Measurements from ENCODE around the gene KRAS. TPM values are rescaled to one million over a fixed set of nuclear protein-coding genes. Genes with fewer than 3 reads are reported as not detected.

Gene KRAS
- total and polyA plus RNA-seq, 2 of the 13 experiments (the other 11 are each of a cell fraction or from before 2014, with no cell fraction given) = 6.5 to 9.8 TPM

DNA sequence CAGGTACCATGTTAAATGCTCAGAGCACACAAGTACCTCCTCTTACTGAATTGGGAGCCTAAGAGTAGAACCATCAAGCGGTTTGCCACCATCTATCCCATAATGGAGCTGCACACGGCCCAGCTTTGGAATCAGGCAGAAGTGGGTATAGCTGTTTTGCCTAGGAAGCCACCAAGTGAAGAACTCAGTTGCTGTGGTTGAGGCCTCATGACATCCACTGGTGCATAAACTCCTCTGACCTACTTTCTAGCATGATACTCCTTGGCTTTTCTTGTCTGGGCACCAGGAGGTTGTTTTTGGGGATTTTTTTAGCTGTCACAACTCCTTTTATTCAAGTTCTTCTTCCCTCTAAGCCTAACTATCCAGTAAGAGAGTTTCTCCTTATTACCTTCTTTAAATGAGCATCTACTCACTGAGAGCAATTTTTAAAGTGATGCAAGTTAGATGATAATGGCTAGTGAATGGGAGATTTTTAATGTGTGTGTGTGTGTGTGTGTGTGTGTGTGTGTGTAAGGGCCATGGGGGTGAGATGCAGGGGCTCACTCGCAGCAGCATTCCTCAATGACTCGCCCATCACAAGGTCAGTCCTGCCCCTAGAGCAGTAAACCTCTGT lies 20.9 kb upstream of the KRAS start:
- no peak for FAIRE-seq
- Histone ChIP-seq H3K36me3 (replicated peaks in 1 of 2; ENCODE audit: control insufficient read depth in 1 of 2, insufficient read depth in 2 of 2, low read length in 2 of 2) (no peaks in the 10 kb centered on the region), H3K79me2 (ENCODE audit: insufficient read depth, low read length) (no peaks in the 10 kb centered on the region), H4K20me1 (ENCODE audit: insufficient read depth, low read length) (no peaks in the 10 kb centered on the region), H2AFZ (ENCODE audit: low read length) (no peak overlapping the region), H3K27ac (ENCODE audit: extremely low read length, insufficient read depth, low read length) (no peak overlapping the region), H3K9ac (ENCODE audit: insufficient read depth, low read depth, low read length) (no peak overlapping the region), H3K4me2 (ENCODE audit: low read depth, low read length) (no peak overlapping the region), H3K27me3 (ENCODE audit: control insufficient read depth in 1 of 2, insufficient read depth in 2 of 2, low read length in 2 of 2) (no peaks in the 10 kb centered on the region; a peak in 1 of 5 replicates), H3K4me3 (replicated peaks in 1 of 3; ENCODE audit: insufficient read depth in 1 of 3, low read depth in 2 of 3, low read length in 3 of 3) (no peak overlapping the region), H3K4me1 (ENCODE audit: insufficient read depth, low read length) (peaks cover 6% of the 10 kb centered on the region), H3K9me3 (ENCODE audit: low read length) (no peaks in the 10 kb centered on the region)
- 32% methylated on average over 3 of the region's 4 CpGs for WGBS (ENCODE audit: low lambda C conversion rate)
- no peak for DNase-seq (ENCODE audit: low spot score)
- ChIA-PET CTCF (ENCODE audit: low intra/inter-chr PET ratio, low total read pairs) (no interaction called here), POLR2A (no interaction called here)
- no peak for TF ChIP-seq RFX1 (IDR thresholded peaks at IDR 0.05)
- TF ChIP-seq, protein P1, sequence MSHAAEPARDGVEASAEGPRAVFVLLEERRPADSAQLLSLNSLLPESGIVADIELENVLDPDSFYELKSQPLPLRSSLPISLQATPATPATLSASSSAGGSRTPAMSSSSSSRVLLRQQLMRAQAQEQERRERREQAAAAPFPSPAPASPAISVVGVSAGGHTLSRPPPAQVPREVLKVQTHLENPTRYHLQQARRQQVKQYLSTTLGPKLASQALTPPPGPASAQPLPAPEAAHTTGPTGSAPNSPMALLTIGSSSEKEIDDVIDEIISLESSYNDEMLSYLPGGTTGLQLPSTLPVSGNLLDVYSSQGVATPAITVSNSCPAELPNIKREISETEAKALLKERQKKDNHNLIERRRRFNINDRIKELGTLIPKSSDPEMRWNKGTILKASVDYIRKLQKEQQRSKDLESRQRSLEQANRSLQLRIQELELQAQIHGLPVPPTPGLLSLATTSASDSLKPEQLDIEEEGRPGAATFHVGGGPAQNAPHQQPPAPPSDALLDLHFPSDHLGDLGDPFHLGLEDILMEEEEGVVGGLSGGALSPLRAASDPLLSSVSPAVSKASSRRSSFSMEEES (CRISPR knock-in tag; IDR thresholded peaks at IDR 0.05) = no peak
- no peak for TF ChIP-seq ZNF776 (CRISPR knock-in tag; IDR thresholded peaks at IDR 0.05)
- no peak for TF ChIP-seq NR1H2 (CRISPR knock-in tag; IDR thresholded peaks at IDR 0.05; ENCODE audit: borderline replicate concordance, low read depth)
- TF ChIP-seq SP140L (CRISPR knock-in tag; IDR thresholded peaks at IDR 0.05; ENCODE audit: borderline replicate concordance) = no peak
- no peak for TF ChIP-seq ZNF205 (CRISPR knock-in tag; IDR thresholded peaks at IDR 0.05)
- TF ChIP-seq KDM2A (CRISPR knock-in tag; IDR thresholded peaks at IDR 0.05; ENCODE audit: borderline replicate concordance, low read depth) = no peak
- TF ChIP-seq MAZ (IDR thresholded peaks at IDR 0.05; ENCODE audit: borderline replicate concordance, low read depth, low read length) = no peak
- TF ChIP-seq MAZ (CRISPR knock-in tag; IDR thresholded peaks at IDR 0.05; ENCODE audit: low read depth) = no peak
- no peak for TF ChIP-seq CENPT (CRISPR knock-in tag; IDR thresholded peaks at IDR 0.05; ENCODE audit: low read depth)
- TF ChIP-seq LCORL (IDR thresholded peaks at IDR 0.05) = no peak
- no peak for TF ChIP-seq LCORL (CRISPR knock-in tag; IDR thresholded peaks at IDR 0.05)
- TF ChIP-seq SRY (CRISPR knock-in tag; IDR thresholded peaks at IDR 0.05) = no peak
- no peak for TF ChIP-seq ZBTB3 (CRISPR knock-in tag; IDR thresholded peaks at IDR 0.05; ENCODE audit: borderline replicate concordance, low read depth)
- no peak for TF ChIP-seq DNMT1 (CRISPR knock-in tag; IDR thresholded peaks at IDR 0.05)
- TF ChIP-seq CEBPG (CRISPR knock-in tag; IDR thresholded peaks at IDR 0.05) = no peak
- no peak for TF ChIP-seq MTF1 (CRISPR knock-in tag; IDR thresholded peaks at IDR 0.05)
- no peak for TF ChIP-seq NFATC3 (CRISPR knock-in tag; IDR thresholded peaks at IDR 0.05)
- intact Hi-C loops (cut with micrococcal nuclease; ENCODE audit: unreplicated experiment) = no loop called here
- in situ Hi-C loops (cut with HindIII; ENCODE audit: extremely low pct_ligation_motif_present, low pct_unique_long_range_greater_than_20kb) = no loop called here
- ATAC-seq = no peak
- BruUV-seq (replicated peaks) = no TSS peak
